DOHH2 (cell line): ENCODE results near the gene PCBP3.

ENCODE experiments used
- CTCF ChIP-seq: fragments of 200-600 bp; sonication (generic); IDR thresholded peaks from one replicate; pipeline ENCODE4 v1.5.1; 2014; ENCODE audit warnings: antibody characterized with exemption, mild to moderate bottlenecking, low read depth, low read length; ENCODE audit not compliant: poor library complexity, severe bottlenecking
- EZH2phosphoT487 ChIP-seq: fragments of 200-600 bp; sonication (generic); IDR thresholded peaks from 2 replicates; pipeline ENCODE4 v1.6.1; 2017; ENCODE audit warnings: borderline replicate concordance, mild to moderate bottlenecking, antibody characterized with exemption, low read length, moderate library complexity, mixed read lengths

DNA sequence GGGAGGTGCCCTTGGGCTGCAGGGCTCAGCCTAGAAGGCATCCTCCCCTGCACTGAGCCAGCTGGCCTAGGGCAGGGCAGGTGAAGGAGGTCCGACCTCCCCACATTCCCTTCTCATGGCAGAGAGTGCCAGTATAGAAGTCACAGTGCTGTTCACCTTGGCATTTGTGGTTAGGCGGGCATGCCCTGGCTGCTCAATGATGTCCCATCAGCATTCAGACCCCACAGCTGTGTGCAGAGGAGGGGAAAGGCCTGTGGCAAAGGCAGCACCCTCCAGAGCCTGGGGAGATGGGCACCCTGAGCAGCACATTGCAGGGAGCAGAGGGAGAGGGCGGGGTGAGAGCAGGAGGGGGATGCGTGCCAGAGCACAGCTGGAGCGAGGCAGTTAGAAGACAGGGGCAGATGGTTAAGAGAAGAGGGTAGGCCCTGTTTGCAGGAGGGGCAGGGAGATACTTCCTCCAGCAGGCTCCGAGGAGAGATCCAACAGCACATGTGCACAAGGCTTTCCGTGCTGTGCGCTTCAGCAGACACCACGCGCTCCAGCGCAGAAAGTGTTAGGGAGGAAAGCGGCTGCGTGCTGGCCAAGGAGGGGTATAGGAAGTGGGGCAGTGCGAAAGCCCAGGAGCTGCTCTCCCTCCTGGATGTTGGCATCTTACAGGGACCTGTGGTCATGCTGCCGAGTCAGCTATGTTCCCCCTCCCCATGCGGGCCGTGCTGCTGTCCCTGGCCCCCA is 294.4 kb downstream of the PCBP3 start:
- TF ChIP-seq CTCF (no peak), EZH2phosphoT487 (no peak)
